SJSA1 (cell line): ENCODE measurements around the gene TLL2. TPM values are rescaled to one million over a fixed set of nuclear protein-coding genes. Genes with fewer than 3 reads are reported as not detected.

Experiments
- DNase-seq, 2 experiments: peaks; one replicate each; pipeline ENCODE4 v3.0.0-alpha.2; 2015 to 2020; ENCODE audit warnings: low spot score in 2 of 2, low read depth in 1 of 2
- H3K27ac ChIP-seq: fragments of 250-450 bp; sonication (Bioruptor Pico); 2 replicates; pipeline ENCODE4 v1.5.1; 2020; ENCODE audit warnings: mild to moderate bottlenecking, moderate library complexity
- H3K27me3 ChIP-seq: fragments of 250-450 bp; sonication (Bioruptor Pico); replicated peaks from 2 replicates; pipeline ENCODE4 v1.5.1; 2020; ENCODE audit warnings: mild to moderate bottlenecking, moderate library complexity
- H3K36me3 ChIP-seq: fragments of 250-450 bp; sonication (Bioruptor Pico); 2 replicates; pipeline ENCODE4 v1.5.1; 2020; ENCODE audit warnings: mild to moderate bottlenecking
- H3K4me1 ChIP-seq: fragments of 250-450 bp; sonication (Bioruptor Pico); replicated peaks from 2 replicates; pipeline ENCODE4 v1.6.1; 2021; ENCODE audit warnings: mild to moderate bottlenecking
- H3K4me3 ChIP-seq: fragments of 250-450 bp; sonication (Bioruptor Pico); 2 replicates; pipeline ENCODE4 v1.5.1; 2020; ENCODE audit warnings: mild to moderate bottlenecking
- H3K9me3 ChIP-seq: fragments of 250-450 bp; sonication (Bioruptor Pico); replicated peaks from 2 replicates; pipeline ENCODE4 v1.5.1; 2020; ENCODE audit warnings: mild to moderate bottlenecking
- total RNA-seq: library from RNA; depleted of rRNA; stranded (reverse); fragments of >200 nt; shearing (Covaris generic); gene quantifications from 2 replicates; pipeline ENCODE4 v1.2.3, GENCODE V29; 2014

The TLL2 gene
- total RNA-seq, 1 experiment from 2014 or later: not detected

DNA sequence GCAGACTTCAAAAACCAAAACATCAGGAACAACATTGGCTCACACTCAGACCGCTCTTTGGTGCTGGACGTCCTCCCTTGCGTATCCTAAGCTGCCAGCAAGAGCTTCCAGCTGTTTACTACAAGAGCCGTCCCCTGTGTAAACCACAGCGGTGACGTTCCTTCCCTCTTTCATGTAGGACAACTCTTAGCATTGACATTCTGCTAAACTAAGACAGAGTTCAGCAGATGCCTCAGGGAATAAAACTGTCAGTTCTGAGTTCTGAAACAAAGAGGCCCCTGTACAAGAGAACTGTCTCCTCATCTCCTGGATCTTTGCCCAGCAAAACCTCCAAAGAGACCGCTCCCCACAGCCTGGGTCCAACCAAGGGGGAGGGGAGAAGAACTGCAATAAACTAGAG lies 97.1 kb downstream of the TLL2 start:
- Histone ChIP-seq H3K27ac (no peak overlapping the region), H3K4me1 (no peaks in the 10 kb centered on the region), H3K9me3 (no peaks in the 10 kb centered on the region), H3K4me3 (no peak overlapping the region), H3K36me3 (no peaks in the 10 kb centered on the region), H3K27me3 (peaks cover 14% of the 10 kb centered on the region)
- DNase-seq: no peak

DNA sequence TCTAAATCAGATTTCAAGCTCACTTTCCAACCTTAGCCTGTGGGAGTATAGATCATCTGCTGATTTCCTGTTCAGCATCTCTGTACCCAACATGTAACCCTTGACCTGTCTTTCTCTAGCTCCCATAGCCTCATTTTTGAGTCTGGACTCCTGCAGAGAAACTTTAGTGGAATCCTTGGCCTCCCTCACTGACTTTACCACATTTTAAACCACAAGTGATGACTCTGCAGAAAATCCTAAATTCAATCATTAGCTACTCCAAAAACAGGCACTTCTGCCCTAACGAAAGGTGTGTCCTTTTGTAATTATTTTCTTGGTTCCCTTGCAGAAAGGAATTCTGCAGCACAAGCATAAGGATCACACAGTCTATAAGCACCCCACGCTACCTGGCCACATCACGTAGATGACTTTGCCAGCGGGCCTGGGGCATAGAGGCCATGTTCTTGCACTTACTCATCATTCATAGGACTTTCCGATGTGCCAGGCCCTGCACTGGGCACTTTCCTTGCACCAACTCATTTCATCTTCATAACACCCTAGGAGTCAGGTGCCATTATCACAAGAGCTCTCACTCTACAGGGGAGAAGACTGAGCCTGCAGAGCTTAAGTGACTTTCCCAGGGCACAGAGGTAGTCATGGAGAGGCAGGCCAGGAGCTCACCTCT lies 97.7 kb downstream of the TLL2 start:
- no peak for DNase-seq
- H3K36me3 ChIP-seq: no peaks in the 10 kb centered on the region
- no peaks in the 10 kb centered on the region for H3K4me1 ChIP-seq
- H3K9me3 ChIP-seq: no peaks in the 10 kb centered on the region
- no peak overlapping the region for H3K27ac ChIP-seq
- H3K4me3 ChIP-seq: no peak overlapping the region
- peaks cover 19% of the 10 kb centered on the region for H3K27me3 ChIP-seq

DNA sequence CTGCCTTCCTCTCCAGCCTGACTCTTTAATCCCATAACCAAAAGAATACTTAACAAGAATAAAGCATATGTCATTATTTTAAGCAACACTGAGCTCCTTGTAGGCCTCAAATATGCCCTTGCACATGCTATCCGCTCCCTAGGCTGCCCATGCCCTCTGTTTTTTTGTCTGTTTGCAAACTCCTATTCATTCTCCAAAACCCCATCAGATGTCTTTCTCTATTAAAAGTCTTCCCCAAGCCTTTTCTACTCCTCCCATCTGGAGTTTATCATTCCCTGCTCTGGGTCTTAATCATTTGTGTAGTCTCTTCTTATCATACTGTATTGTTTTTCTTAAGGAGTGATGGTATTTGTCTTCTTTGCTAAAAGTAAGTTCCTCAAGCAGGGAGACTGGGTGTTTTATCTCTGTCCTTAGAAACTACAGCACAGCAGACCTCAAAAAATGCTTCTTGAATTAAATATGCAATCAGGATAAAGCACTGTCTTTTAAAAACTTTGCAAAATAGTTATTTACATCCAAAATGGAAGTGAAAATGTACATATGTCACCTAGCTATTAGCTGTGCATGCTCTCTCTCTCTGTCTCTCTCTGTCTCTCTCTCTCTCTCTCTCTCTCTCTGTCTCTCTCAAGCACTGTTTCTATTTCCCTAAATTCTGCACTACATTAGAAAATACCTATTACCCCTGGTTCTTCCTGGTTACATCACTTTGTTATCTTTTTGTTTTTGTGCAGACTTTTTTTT lies 98.4 kb downstream of the TLL2 start:
- H3K4me1 ChIP-seq: no peaks in the 10 kb centered on the region
- H3K36me3 ChIP-seq: no peaks in the 10 kb centered on the region
- peaks cover 20% of the 10 kb centered on the region for H3K27me3 ChIP-seq
- H3K27ac ChIP-seq: no peak overlapping the region
- no peak for DNase-seq
- H3K4me3 ChIP-seq: no peak overlapping the region
- H3K9me3 ChIP-seq: no peaks in the 10 kb centered on the region

DNA sequence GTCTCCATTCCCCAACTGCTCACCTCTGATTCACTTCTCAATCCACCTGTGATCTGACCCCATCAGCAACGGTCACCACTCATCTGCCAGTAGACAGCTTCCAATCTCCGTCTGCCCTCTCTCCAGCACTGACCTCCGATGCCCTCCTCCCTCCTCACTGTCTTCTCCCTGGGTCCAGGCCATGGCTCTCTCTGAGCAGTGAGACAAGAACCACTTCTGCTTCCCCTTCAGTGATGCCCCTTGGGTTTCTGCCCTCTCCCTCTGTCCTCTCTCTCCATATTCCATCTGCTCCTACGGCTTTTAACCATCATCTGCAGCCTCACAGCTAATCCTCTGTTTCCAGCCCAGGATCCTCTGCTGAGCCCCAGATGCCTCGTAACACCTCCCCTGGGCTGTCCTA lies 99.4 kb downstream of the TLL2 start:
- Histone ChIP-seq H3K4me3 (no peak overlapping the region), H3K9me3 (no peaks in the 10 kb centered on the region), H3K27ac (no peak overlapping the region), H3K36me3 (no peaks in the 10 kb centered on the region), H3K27me3 (peaks cover 27% of the 10 kb centered on the region), H3K4me1 (no peaks in the 10 kb centered on the region)
- peak in 1 of 2 experiments; percentile 33 for DNase-seq

DNA sequence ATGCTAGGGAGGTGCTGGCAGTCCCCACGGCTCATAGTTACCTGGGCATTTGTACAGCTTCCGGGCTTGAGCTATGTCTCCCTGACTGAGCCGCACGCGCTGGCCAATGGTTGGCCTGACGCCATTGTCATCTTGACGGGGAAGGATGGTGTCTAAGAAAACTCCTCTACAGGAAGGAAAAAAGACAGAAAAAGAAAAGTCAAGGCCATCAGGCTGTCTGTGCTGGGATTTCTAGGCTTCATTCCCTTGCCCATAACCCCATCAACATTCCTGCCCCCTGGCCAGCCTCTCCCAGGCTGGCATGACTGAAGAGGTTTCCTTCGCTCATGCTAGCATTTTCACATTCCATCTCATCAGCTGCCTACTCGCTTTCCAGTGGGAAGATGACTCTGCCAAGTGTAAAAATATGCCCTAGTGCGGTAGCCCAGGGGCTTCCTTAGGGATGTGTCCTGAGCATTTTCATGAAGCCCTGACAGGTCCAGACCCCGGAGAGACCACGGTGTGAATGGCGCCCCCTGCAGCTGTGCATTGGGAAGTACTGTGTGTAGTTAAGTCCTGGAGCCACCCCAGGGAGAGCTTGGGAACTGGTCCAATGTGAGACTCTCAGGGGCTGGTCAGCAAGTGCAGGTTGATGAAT lies 100.5 kb downstream of the TLL2 start:
- H3K27me3 ChIP-seq: peaks cover 32% of the 10 kb centered on the region
- DNase-seq: peak in 1 of 2 experiments; percentile 31

DNA sequence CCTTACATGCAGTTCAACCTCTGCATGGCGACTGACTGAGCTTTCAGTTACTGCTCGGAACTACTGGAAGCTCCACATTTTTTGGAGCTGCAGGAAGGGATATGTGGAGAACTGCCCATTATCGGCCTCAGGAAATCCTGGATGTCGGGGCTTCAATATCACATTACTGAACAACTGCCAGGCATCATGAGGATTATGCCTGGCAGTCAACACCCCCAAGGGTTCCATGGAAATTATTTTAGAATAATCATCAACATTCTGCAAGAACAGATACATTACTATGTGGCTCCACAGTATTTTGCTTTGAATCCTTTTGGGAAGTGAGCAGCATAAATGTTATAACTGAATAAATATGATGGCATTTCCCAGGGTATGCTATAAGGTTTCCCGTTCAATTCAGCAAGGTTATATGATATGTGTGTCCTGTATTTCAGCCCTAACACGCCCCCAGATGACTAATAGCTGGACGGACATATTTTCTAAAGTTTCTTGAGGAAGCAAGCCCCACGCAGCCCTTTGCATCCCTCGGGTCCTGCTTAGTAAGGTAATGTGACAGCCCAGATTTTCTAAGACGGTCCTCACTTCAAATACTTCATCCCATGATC lies 101.9 kb downstream of the TLL2 start:
- DNase-seq: no peak
- Histone ChIP-seq H3K4me1 (no peaks in the 10 kb centered on the region), H3K27me3 (peaks cover 32% of the 10 kb centered on the region), H3K4me3 (no peak overlapping the region), H3K9me3 (no peaks in the 10 kb centered on the region), H3K36me3 (no peaks in the 10 kb centered on the region), H3K27ac (no peak overlapping the region)

More for the DNA sequence above, 100.5 kb downstream of the TLL2 start:
- H3K36me3 ChIP-seq: no peaks in the 10 kb centered on the region
- no peaks in the 10 kb centered on the region for H3K9me3 ChIP-seq
- H3K4me1 ChIP-seq: no peaks in the 10 kb centered on the region
- H3K27ac ChIP-seq: no peak overlapping the region
- no peak overlapping the region for H3K4me3 ChIP-seq

DNA sequence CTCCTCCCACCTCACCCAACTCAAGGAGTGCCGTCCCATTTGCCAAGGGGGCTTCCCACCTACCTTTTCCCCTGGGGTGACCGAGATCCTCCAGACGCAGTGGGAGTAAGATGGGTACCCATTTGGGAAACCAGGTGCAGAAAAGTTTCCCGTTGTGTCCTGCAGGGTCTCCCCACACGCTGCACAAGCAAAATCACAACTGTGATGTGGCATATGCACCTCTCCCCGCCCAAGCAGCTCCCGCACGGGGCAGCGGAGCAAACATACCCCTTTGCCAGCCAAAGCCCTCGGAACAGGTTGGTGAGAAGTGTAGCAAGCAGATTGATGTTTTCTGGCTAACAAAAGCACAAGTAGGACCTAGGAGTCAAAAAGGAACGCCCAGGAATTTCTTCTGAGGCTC lies 103.4 kb downstream of the TLL2 start:
- H3K36me3 ChIP-seq: no peaks in the 10 kb centered on the region
- no peaks in the 10 kb centered on the region for H3K9me3 ChIP-seq
- peaks cover 30% of the 10 kb centered on the region for H3K27me3 ChIP-seq
- H3K4me1 ChIP-seq: no peaks in the 10 kb centered on the region
- H3K4me3 ChIP-seq: no peak overlapping the region
- H3K27ac ChIP-seq: no peak overlapping the region
- peak in 1 of 2 experiments; percentile 32 for DNase-seq

DNA sequence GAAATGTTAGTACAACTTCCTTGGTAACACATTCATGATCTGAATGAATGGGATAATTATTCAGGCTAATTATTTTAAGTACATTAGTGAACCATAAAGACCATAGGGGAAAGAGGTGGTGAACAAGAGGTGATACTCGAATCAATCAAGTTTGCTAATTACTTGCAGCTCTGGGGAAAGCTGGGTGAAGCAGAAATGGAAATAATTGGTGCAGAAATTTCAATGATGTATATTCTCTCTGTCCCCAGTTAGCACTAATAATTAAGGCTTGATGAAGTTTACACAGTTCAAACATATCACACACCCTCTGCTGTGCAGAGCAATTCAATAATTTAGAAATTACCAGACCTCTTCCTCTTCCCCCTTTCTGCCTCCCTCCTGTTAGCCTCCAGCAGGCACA lies 105.5 kb downstream of the TLL2 start:
- no peaks in the 10 kb centered on the region for H3K4me1 ChIP-seq
- no peaks in the 10 kb centered on the region for H3K36me3 ChIP-seq
- no peak overlapping the region for H3K4me3 ChIP-seq
- no peaks in the 10 kb centered on the region for H3K9me3 ChIP-seq
- DNase-seq: no peak
- H3K27me3 ChIP-seq: peaks cover 42% of the 10 kb centered on the region
- H3K27ac ChIP-seq: no peak overlapping the region

DNA sequence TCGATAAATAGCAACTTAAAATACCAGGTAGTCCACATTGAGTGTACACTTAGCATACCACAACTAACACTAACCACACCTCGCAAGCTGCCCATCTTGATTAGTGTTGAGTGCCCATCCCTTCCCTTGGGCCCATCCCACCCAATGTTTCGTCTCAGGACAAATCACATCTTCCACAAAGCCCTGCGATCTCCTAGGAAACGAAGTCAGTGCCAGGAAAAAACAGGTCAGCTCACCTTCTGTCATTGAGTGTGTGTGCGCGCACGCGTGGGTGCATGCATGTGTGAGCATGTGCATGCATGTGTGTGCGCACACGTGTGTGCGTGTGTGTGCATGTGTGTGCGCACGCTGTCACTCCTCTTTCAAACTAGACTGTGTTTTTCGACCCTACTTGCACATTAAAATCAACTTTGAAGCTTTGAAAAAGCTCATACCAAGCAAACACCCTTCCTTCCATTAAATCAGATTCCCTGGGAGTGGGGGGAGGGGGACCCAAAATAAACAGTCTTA lies 106.1 kb downstream of the TLL2 start:
- Histone ChIP-seq H3K27me3 (peaks cover 41% of the 10 kb centered on the region), H3K4me3 (no peak overlapping the region), H3K27ac (no peak overlapping the region), H3K9me3 (no peaks in the 10 kb centered on the region), H3K4me1 (no peaks in the 10 kb centered on the region), H3K36me3 (no peaks in the 10 kb centered on the region)
- peak in 1 of 2 experiments; percentile 14 for DNase-seq

DNA sequence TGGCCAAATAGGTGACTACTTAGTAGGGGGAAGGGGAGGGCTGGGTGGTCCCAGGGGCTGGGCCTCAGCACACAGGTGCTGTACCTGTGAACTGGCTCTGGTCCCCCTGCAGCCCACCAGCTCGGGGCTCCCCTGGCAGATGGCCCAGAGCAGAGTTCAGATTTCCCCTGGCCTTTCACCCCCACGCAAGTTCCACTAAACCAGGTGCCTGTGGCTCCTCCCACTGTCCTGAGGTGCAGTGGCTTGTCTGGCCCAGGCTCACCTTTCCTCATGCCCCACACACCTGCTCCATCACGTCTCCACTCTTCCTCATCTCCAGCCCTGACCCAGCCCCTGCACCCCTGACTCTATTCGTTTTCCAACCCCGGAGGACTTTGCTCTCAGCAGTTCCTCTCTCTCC lies 107.6 kb downstream of the TLL2 start:
- Histone ChIP-seq H3K27ac (no peak overlapping the region), H3K4me3 (no peak overlapping the region), H3K4me1 (no peaks in the 10 kb centered on the region), H3K27me3 (peaks cover 39% of the 10 kb centered on the region), H3K36me3 (no peaks in the 10 kb centered on the region), H3K9me3 (no peaks in the 10 kb centered on the region)
- no peak for DNase-seq

DNA sequence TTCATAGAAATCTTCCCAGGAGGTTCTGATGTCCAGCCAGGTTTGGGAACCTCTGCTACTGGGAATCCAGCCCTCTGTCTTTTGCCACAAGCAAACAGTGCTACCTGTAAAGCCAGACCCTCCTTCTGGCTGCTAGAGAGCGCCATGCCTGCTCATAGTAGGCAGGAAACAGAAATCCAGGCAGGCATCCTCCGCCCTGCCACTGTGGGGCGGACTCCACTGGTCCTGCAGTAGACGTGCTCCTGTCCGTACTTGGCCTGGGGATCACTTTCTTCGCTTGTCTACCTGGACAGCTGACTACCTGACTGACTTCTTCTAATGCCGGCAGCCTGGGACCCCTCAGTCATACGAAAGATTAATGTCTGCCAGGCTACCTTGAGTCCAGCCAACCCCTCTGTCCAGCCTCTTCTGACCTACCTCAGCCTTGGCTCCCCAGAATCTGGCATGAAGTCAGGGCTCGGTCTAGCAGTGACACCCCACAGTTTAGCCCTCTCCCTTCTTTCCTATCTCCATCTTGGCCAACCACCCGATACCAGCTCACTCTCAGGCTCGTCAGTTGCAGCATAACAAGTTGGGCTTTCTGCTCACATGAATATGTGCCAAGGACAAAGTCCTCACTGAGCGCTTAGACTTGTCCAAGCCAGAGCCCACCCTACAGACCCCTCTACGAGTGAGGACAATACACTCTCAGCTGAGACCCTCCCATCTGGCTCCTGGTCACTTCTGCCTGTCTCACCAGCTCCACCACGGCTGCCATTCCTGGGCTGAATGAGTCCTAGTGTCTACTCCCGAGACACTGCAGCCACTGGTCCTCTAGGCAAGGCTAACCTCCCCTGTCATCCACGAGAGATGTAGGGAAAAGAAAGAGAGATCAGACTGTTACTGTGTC lies 111.1 kb downstream of the TLL2 start:
- H3K4me1 ChIP-seq: no peaks in the 10 kb centered on the region
- H3K4me3 ChIP-seq: no peak overlapping the region
- H3K27me3 ChIP-seq: peaks cover 40% of the 10 kb centered on the region
- no peaks in the 10 kb centered on the region for H3K9me3 ChIP-seq
- H3K27ac ChIP-seq: no peak overlapping the region
- no peak for DNase-seq
- H3K36me3 ChIP-seq: no peaks in the 10 kb centered on the region

DNA sequence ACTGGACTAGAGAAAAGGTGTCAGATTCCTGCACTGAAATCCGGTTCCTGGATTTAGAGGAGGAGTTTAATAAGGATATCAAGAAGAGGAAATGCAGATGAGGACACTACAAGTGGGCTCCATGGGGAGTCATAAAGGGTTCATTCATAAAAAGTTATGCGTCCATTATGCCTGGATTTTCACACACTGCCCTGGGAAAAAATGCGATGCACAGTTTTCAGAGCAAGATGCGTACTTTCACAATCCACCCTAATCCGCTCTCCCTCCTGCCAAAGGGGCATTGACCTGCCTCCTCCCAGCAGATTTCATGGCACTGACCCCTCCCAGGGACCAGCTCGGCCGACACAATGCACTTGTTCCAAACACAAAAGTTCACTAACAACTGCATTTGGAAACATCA lies 112.7 kb downstream of the TLL2 start:
- H3K27me3 ChIP-seq: peaks cover 44% of the 10 kb centered on the region
- H3K4me1 ChIP-seq: no peaks in the 10 kb centered on the region
- H3K9me3 ChIP-seq: no peaks in the 10 kb centered on the region
- H3K36me3 ChIP-seq: no peaks in the 10 kb centered on the region
- no peak for DNase-seq
- H3K27ac ChIP-seq: no peak overlapping the region
- H3K4me3 ChIP-seq: no peak overlapping the region

DNA sequence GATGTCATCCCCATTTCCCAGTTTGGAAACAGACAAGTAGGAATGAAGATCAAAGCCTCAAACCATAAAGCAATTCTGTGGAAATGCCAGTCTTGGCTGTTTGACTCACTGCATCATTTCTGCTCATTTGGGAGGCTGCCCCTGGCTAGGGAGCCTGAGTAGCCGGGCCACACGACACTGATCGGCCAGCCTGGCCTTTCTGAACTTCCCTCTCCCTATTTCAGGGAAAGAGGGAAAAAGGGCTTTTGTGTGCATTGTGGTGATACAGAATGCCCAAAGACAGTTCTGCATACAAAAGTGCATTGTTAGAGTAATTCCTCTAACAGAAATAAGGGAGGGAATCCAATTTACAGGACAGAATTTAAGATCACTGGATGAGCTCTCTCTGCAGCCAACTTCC lies 113.3 kb downstream of the TLL2 start:
- DNase-seq: no peak
- no peaks in the 10 kb centered on the region for H3K9me3 ChIP-seq
- H3K36me3 ChIP-seq: no peaks in the 10 kb centered on the region
- no peaks in the 10 kb centered on the region for H3K4me1 ChIP-seq
- H3K27me3 ChIP-seq: peaks cover 48% of the 10 kb centered on the region
- H3K27ac ChIP-seq: no peak overlapping the region
- H3K4me3 ChIP-seq: no peak overlapping the region
